Activated CD4-positive, alpha-beta T cell treated with anti-CD3 and anti-CD28 coated beads, Interleukin-2, Interleukin-4, amounts not matched to agents 100 ng/mL and 50 ng/mL, durations not matched to agents 16 hours and 8 hours (primary cell): Measurements from ENCODE around the gene RANBP3L.

Source experiments
- DNase-seq: peaks from one replicate; pipeline ENCODE4 v3.0.0-alpha.2; 2020; ENCODE audit warnings: low spot score

RANBP3L gene

DNA sequence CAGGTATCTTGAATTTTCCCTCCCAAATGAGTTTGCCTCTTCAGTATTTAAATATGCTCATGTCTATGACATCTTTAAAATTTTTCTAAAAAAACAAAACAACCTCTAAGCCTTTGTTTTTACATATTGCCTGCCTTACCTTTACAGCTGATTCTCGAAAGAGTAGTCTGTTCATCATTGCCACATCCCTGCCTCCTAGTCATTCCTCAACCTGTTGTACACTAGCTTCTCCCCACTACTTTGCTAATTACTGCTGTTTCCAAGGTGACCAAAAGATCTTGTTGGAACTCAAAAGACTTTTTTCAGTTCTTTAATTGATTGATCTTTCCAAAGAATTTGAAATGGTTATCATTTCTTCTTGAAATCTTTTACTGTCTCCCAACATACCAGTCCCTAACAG, 58.0 kb downstream of the RANBP3L start:
- no peak for DNase-seq

GRCh38 chr5:36242534-36243485, 58.9 kb downstream of the RANBP3L start:
- no peak for DNase-seq

GRCh38 chr5:36241631-36242533, 59.8 kb downstream of the RANBP3L start, which contains the start of gene NADK2:
NADK2 (minus strand) TSS chr5:36241925; CDS start chr5:36241798, 127 bp downstream.
- peak; percentile 94 for DNase-seq

DNA sequence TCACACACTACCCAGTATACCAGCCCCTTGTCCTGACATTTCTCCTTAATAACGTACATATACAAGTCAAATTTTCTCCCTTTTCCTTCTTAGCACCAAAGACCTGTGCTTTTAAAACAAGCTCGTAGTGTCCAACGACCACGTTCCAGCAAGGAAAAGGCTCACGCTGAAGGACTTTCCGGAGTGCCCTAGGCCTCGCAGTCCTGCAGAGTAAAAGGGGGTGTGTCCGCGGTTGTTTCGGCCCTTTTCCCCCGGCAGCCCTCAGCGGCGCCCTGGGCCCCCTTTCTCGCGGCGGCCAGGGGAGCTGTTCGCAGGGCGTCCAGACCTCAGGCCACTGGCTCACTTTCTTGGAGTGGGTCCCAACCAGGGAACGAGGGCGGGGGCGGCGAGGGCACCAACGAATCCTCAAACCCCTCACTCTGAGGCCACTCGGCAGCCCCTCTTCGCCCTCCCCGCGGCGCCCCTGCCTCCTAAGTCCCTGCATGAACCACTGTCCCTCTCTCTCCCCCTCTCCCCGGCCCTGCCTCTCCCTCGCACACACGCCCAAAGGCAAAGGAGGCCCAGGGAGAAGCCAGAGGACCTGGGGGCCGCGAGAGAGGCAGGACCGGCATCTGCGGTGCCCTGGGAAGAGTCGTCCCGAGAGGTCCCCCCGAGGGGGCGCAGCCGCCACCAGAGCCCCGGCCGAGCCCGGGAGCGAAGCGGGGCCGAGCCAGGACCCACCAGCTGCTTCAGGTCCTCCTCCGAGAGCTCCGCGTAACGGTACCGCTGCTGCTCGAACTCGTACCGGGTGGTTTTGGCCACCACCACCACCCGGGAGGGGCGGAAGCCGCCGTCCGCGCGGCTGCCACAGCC, 60.7 kb downstream of the RANBP3L start:
- DNase-seq: peak; percentile 15

DNA sequence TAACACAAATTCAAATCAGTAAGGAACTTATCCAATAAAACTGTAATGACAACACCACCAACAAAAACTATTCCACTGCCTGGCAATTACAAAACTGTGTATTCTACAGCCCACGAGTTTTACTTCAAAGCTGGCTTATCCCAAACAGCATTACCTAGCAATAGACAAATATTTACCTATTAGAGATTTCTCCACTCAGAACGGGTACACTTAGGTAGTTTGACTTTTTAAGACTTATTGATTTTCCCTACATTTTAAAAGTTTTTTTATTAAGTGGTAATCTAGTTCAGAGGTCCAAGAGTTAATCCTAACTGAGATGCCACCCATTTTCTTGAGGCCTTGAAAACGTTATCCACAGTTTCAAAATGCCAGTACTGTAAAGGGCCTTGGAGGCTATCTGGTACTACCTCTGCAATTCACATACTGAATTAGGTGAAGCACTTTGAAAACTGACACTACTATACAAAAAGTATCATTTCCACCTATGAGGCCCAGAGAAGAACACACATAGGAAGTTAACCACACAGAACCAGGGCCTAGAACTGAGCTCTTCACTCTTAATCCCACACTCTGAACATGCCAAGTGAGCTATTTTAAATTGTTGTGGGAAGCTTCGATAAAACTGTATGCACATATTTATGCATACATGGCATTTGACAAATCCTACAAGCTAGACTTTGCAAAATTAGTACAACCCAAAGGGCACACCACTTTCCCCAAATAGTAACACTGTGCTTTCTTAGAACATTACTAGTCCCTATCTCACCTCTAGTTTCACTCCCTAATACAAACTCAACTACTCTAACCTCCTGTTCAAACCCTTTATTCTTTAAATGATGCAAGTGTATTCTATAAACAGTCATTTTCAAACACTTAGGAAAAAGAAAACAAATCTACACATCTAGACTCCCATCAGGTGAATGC, 62.1 kb downstream of the RANBP3L start:
- DNase-seq: no peak

- DNase-seq: no peak
Measured at GRCh38 chr5:36238502-36239295, 63.0 kb downstream of the RANBP3L start.

GRCh38 chr5:36237751-36238150, 64.0 kb downstream of the RANBP3L start:
- DNase-seq: no peak

GRCh38 chr5:36236801-36237200, 64.9 kb downstream of the RANBP3L start:
- DNase-seq: no peak

GRCh38 chr5:36232533-36232932, 69.2 kb downstream of the RANBP3L start:
- DNase-seq: no peak

GRCh38 chr5:36230151-36230790, 71.4 kb downstream of the RANBP3L start:
- no peak for DNase-seq

GRCh38 chr5:36228505-36228904, 73.2 kb downstream of the RANBP3L start:
- no peak for DNase-seq

- no peak for DNase-seq
Measured at GRCh38 chr5:36227046-36227445, 74.7 kb downstream of the RANBP3L start.

DNA sequence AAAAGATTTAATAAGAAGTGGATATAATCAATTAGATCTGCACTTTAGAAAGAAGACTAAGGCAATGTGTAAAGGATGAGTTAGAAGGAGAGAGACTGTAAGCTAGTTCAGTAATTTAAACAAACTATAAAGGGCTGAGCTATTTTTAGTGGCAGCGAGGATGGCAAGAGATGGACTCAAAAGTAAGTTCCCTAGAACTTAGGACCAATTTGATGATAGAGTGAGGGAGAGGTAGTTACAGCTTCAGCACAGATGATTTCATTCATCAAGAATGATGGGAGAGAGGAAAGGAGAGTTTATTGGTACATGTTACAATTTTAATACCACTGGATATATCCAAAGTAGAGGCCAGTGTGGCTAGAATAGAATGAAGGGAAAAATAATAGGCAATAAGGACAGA, 79.1 kb downstream of the RANBP3L start:
- no peak for DNase-seq

- DNase-seq: no peak
Measured at GRCh38 chr5:36217988-36218387, 83.7 kb downstream of the RANBP3L start.

GRCh38 chr5:36217567-36217966, 84.1 kb downstream of the RANBP3L start:
- DNase-seq: no peak

DNA sequence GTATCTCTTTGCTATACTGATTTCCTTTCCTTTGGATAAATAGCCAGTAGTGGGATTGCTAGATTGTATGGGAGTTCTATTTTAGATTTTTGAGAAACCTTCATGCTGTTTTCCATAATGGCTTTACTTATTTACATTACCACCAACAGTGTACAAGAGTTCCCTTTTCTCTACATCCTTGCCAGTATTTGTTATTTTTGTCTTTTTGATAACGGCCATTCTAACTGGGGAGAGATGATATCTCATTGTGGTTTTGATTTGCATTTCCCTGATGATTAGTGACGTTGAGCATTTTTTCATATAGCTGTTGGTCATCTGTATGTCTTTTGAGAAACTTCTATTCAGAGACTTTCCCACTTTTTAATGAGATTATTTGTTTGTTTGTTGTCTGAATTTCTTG, 85.8 kb downstream of the RANBP3L start:
- DNase-seq: no peak

DNA sequence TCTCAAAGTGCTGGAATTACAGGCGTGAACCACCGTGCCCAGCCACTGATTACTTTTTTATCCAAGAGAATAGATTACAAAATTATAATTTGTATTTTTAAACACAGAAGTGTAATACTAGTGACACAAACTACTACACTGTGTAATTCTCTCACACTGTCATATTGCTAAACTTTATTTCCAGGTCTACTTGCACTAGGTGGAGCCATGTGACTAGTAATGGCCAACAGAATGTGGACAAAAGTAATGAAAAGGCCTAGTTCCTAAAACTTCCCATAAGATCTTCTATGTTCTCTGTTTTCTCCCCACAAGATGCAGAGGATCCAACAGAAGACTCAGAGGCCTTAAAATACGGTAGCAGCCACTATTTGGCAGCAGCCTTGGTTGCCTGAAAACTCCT, 87.3 kb downstream of the RANBP3L start:
- DNase-seq: no peak

DNA sequence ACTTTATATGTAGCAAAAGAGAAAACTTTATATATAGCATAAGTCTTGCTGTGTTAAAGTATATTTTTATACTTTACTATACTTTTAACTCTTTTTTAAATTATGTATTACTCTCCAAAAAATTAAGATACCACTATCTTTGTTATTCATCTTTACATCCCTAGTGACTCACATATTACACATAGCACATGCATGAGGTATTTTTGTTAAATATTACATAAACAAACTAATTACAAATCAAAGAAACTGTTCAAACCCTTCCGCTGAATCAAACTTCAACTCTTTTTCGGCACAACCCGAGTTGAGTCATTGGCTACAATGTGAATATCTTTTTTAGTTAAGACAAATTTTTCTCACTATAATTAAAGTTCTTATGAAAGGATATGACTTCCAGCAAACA, 92.0 kb downstream of the RANBP3L start:
- DNase-seq: no peak

DNA sequence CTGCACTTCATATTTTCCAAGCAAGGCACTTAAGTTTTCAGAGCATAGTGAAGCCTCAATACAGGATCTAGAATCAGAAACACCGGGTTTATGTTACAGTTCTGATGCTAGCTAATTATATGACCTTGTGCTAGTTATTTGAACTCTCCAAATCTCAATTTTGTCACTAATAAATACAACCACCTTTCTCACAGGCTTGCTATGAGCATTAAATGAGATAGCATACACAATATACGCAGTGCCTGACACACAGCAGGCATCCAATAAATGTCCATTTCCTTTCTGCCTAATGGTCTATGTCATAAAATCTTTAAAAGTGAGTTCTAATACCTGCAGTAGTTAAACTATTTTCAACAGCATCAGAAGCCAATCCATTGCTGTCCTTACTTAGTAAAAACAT, 92.9 kb downstream of the RANBP3L start:
- no peak for DNase-seq
